IMR-90 (cell line): ENCODE results near the gene KCTD20. TPM values are rescaled to one million over a fixed set of nuclear protein-coding genes. Genes with fewer than 3 reads are reported as not detected.

Experiments used
- ATAC-seq: fragments of 200-7000 bp; cut with Tn5 transposase; 2 replicates; pipeline ENCODE4 v1.9.1; 2020; ENCODE audit warnings: low read depth, mild to moderate bottlenecking, moderate library complexity
- BruUV-seq: library from RNA; stranded (reverse); fragments of 400-500 nt; replicated peaks from 2 replicates; lab custom pipeline; 2021; lab: Mats Ljungman, UMichigan
- CTCF ChIA-PET: fragments of 300-600 bp; formaldehyde crosslinking; extraction: SDS; loops from one replicate; lab custom pipeline; 2021; ENCODE audit warnings: antibody characterized with exemption; lab: Yijun Ruan, JAX
- POLR2A ChIA-PET: fragments of 300-600 bp; sonication (Branson Sonifier 250); formaldehyde crosslinking; loops from one replicate; lab custom pipeline; 2022; ENCODE audit warnings: antibody characterized with exemption; ENCODE audit not compliant: unreplicated experiment; lab: Charles Lee
- DNase-seq: peaks from one replicate; pipeline ENCODE4 v3.0.0; 2013
- H2AFZ ChIP-seq: replicated peaks from 2 replicates; pipeline ENCODE3; 2013; ENCODE audit warnings: low read length, mild to moderate bottlenecking; ENCODE audit not compliant: poor library complexity
- H2AK5ac ChIP-seq: 2 replicates; pipeline ENCODE4 v1.6.1; 2013; ENCODE audit warnings: low read depth, low read length, inconsistent platforms
- H2AK9ac ChIP-seq: replicated peaks from 2 replicates; pipeline ENCODE3; 2013; ENCODE audit warnings: mild to moderate bottlenecking, low read depth, low read length, moderate library complexity; ENCODE audit not compliant: poor library complexity
- H2BK120ac ChIP-seq: 2 replicates; pipeline ENCODE4 v1.6.1; 2013; ENCODE audit warnings: low read depth, low read length, inconsistent platforms
- H2BK15ac ChIP-seq: 3 replicates; pipeline ENCODE4 v1.6.1; 2013; ENCODE audit warnings: low read depth, low read length, inconsistent platforms
- H2BK20ac ChIP-seq: 2 replicates; pipeline ENCODE4 v1.6.1; 2013; ENCODE audit warnings: low read depth, mild to moderate bottlenecking, inconsistent platforms, low read length, moderate library complexity
- H2BK5ac ChIP-seq: 2 replicates; pipeline ENCODE4 v1.6.1; 2013; ENCODE audit warnings: mild to moderate bottlenecking, low read depth, low read length, inconsistent platforms; ENCODE audit not compliant: poor library complexity, severe bottlenecking
- H3K14ac ChIP-seq: replicated peaks from 2 replicates; pipeline ENCODE4 v1.6.1; 2013; ENCODE audit warnings: low read depth, low read length, inconsistent platforms
- H3K18ac ChIP-seq: 2 replicates; pipeline ENCODE4 v1.6.1; 2013; ENCODE audit warnings: low read depth, low read length, control low read depth
- H3K23ac ChIP-seq: 2 replicates; pipeline ENCODE4 v1.6.1; 2013; ENCODE audit warnings: low read depth, low read length, inconsistent platforms
- H3K27ac ChIP-seq: 2 replicates; pipeline ENCODE4 v1.5.1; 2013; ENCODE audit warnings: mild to moderate bottlenecking, control low read depth, low read length; ENCODE audit not compliant: insufficient read depth
- H3K27me3 ChIP-seq: 2 replicates; pipeline ENCODE4 v1.6.1; 2013; ENCODE audit warnings: low read length; ENCODE audit not compliant: control insufficient read depth, insufficient read depth
- H3K36me3 ChIP-seq: 2 replicates; pipeline ENCODE4 v1.6.1; 2013; ENCODE audit warnings: low read length, mixed read lengths; ENCODE audit not compliant: control insufficient read depth, insufficient read depth
- H3K4ac ChIP-seq: 2 replicates; pipeline ENCODE4 v1.6.1; 2013; ENCODE audit warnings: low read depth, low read length, inconsistent platforms
- H3K4me1 ChIP-seq: 2 replicates; pipeline ENCODE4 v1.6.1; 2013; ENCODE audit warnings: low read length, mixed read lengths; ENCODE audit not compliant: control insufficient read depth, insufficient read depth
- H3K4me2 ChIP-seq: 2 replicates; pipeline ENCODE4 v1.6.1; 2013; ENCODE audit warnings: low read depth, mild to moderate bottlenecking, control low read depth, low read length, moderate library complexity
- H3K4me3 ChIP-seq: 2 replicates; pipeline ENCODE4 v1.5.1; 2013; ENCODE audit warnings: low read depth, mild to moderate bottlenecking, control low read depth, low read length, moderate library complexity; ENCODE audit not compliant: insufficient read depth
- H3K56ac ChIP-seq: 2 replicates; pipeline ENCODE4 v1.6.1; 2013; ENCODE audit warnings: low read length, inconsistent platforms; ENCODE audit not compliant: insufficient read depth; ENCODE audit errors: extremely low read depth
- H3K79me1 ChIP-seq, 2 experiments: 2 replicates each; pipeline ENCODE4 v1.6.1; 2013; ENCODE audit warnings: low read length in 2 of 2, inconsistent platforms in 1 of 2, low read depth in 1 of 2
- H3K9ac ChIP-seq: 2 replicates; pipeline ENCODE4 v1.6.1; 2013; ENCODE audit warnings: low read depth, low read length, control low read depth
- H3K9me1 ChIP-seq: 2 replicates; pipeline ENCODE4 v1.6.1; 2013; ENCODE audit warnings: low read length, inconsistent platforms; ENCODE audit not compliant: insufficient read depth
- H3K9me3 ChIP-seq: 2 replicates; pipeline ENCODE4 v1.6.1; 2013; ENCODE audit warnings: low read length; ENCODE audit not compliant: control insufficient read depth, insufficient read depth
- H4K20me1 ChIP-seq: 2 replicates; pipeline ENCODE4 v1.6.1; 2013; ENCODE audit warnings: low read length, inconsistent platforms; ENCODE audit not compliant: insufficient read depth
- H4K5ac ChIP-seq: 2 replicates; pipeline ENCODE4 v1.6.1; 2013; ENCODE audit warnings: mild to moderate bottlenecking, low read depth, low read length, control low read depth
- H4K8ac ChIP-seq, 2 experiments: 2 replicates each; pipeline ENCODE4 v1.6.1; 2013; ENCODE audit warnings: low read depth in 2 of 2, low read length in 2 of 2, control low read depth in 1 of 2, inconsistent platforms in 1 of 2
- H4K91ac ChIP-seq: 2 replicates; pipeline ENCODE4 v1.6.1; 2013; ENCODE audit warnings: low read depth, low read length, inconsistent platforms; ENCODE audit not compliant: insufficient read depth
- BHLHE40 ChIP-seq: fragments of 150-350 bp; IDR thresholded peaks from 2 replicates; pipeline ENCODE4 v1.6.1; 2016; ENCODE audit warnings: mild to moderate bottlenecking, low read depth, low read length
- CHD1 ChIP-seq: IDR thresholded peaks from 2 replicates; pipeline ENCODE4 v1.6.1; 2012; ENCODE audit warnings: low read depth, low read length, improper control_type of control experiment
- CTCF ChIP-seq: conservative IDR thresholded peaks from 2 replicates; pipeline ENCODE4 v1.5.1; 2012; ENCODE audit warnings: mild to moderate bottlenecking, low read depth, low read length, improper control_type of control experiment
- FOS ChIP-seq: fragments of 150-350 bp; IDR thresholded peaks from 2 replicates; pipeline ENCODE4 v1.6.1; 2016; ENCODE audit warnings: low read depth, low read length
- MAFK ChIP-seq: IDR thresholded peaks from 2 replicates; pipeline ENCODE4 v1.6.1; 2012; ENCODE audit warnings: low read depth, low read length, improper control_type of control experiment
- MAZ ChIP-seq: IDR thresholded peaks from 2 replicates; pipeline ENCODE4 v1.6.1; 2012; ENCODE audit warnings: low read depth, mild to moderate bottlenecking, low read length, improper control_type of control experiment, moderate library complexity, borderline replicate concordance
- MXI1 ChIP-seq: IDR thresholded peaks from 2 replicates; pipeline ENCODE4 v1.6.1; 2012; ENCODE audit warnings: low read depth, mild to moderate bottlenecking, low read length, moderate library complexity, borderline replicate concordance
- NFE2L2 ChIP-seq: fragments of 150-350 bp; IDR thresholded peaks from 2 replicates; pipeline ENCODE4 v1.6.1; 2016; ENCODE audit warnings: low read depth, mild to moderate bottlenecking, low read length
- RAD21 ChIP-seq: IDR thresholded peaks from 2 replicates; pipeline ENCODE4 v1.6.1; 2012; ENCODE audit warnings: low read length, improper control_type of control experiment
- RFX5 ChIP-seq: IDR thresholded peaks from 2 replicates; pipeline ENCODE4 v1.8.0; 2012; ENCODE audit warnings: low read depth, mild to moderate bottlenecking, low read length, moderate library complexity
- SMC3 ChIP-seq: fragments of 150-350 bp; IDR thresholded peaks from 2 replicates; pipeline ENCODE4 v1.6.1; 2016; ENCODE audit warnings: low read depth, mild to moderate bottlenecking, antibody characterized with exemption, low read length, moderate library complexity
- USF2 ChIP-seq: fragments of 150-350 bp; IDR thresholded peaks from 2 replicates; pipeline ENCODE4 v1.6.1; 2017; ENCODE audit warnings: mild to moderate bottlenecking, antibody characterized with exemption, low read length, low read depth
- WGBS, 2 experiments: methylation state at CpG; one replicate each; pipeline versions ENCODE4 v1.1.5 to v1.1.7; 2013; ENCODE audit warnings: missing lambda C conversion rate in 2 of 2; ENCODE audit not compliant: insufficient read length in 1 of 2; ENCODE audit errors: extremely low coverage in 2 of 2; 5-methylcytosine and 5-hydroxymethylcytosine counted together
- dilution Hi-C: fragments of 300-500 bp; cut with HindIII; formaldehyde crosslinking; loops from one replicate; pipeline ENCODE4 v1.14.3; 2018; ENCODE audit warnings: low sequenced_read_pairs; ENCODE audit not compliant: unreplicated experiment
- in situ Hi-C: fragments of 300-500 bp; cut with MboI; formaldehyde crosslinking; loops from 3 replicates; pipeline ENCODE4 v1.14.3; 2019; ENCODE audit warnings: low sequenced_read_pairs, inconsistent platforms, mixed read lengths
- intact Hi-C: fragments of 100-400 bp; cut with micrococcal nuclease; formaldehyde crosslinking; loops from 2 replicates; pipeline ENCODE4 v1.10.0; 2022
- polyA plus RNA-seq, 3 experiments: library from polyadenylated mRNA; depleted of rRNA; stranded (reverse); fragments of >200 nt; gene quantifications; 2 replicates each; pipeline ENCODE4 v1.2.3, GENCODE V29; 2012; ENCODE audit warnings: low replicate concordance in 1 of 3
- total RNA-seq: library from RNA; depleted of rRNA; stranded (reverse); fragments of >200 nt; gene quantifications from 2 replicates; pipeline ENCODE4 v1.2.3, GENCODE V29; 2012

Gene KCTD20
- total and polyA plus RNA-seq, 2 of the 4 experiments (the other 2 are of a cell fraction), result 55.4 to 150 TPM

GRCh38 chr6:36431197-36431596, 11.6 kb upstream of the KCTD20 start:
- Histone ChIP-seq H4K20me1 (no peaks in the 10 kb centered on the region), H3K79me1 (peaks cover 5 to 7% of the 10 kb centered on the region in 2 experiments; a peak in 2 of 4 replicates), H3K9me1 (peaks cover 6% of the 10 kb centered on the region; the same call in 1 of the 2 replicates), H4K8ac (peak overlapping the region; percentile 20 to 91; a peak in 3 of 4 replicates), H3K9me3 (no peaks in the 10 kb centered on the region; the same call in 1 of the 2 replicates), H3K36me3 (no peaks in the 10 kb centered on the region), H3K56ac (no peak overlapping the region), H3K4me3 (no peak overlapping the region), H3K4me1 (peaks cover 12% of the 10 kb centered on the region), H3K27me3 (no peaks in the 10 kb centered on the region), H2BK15ac (peak overlapping the region; percentile 87), H3K4ac (peak overlapping the region; percentile 89), H4K5ac (peak overlapping the region; percentile 80; the same call in 1 of the 2 replicates), H2AK9ac (no peak overlapping the region), H2AFZ (no peak overlapping the region), H4K91ac (peak overlapping the region; percentile 72), H3K9ac (no peak overlapping the region), H2BK120ac (peak overlapping the region; percentile 98), H2AK5ac (peak overlapping the region; percentile 97), H3K27ac (peak overlapping the region; percentile 61), H3K14ac (peak overlapping the region; percentile 92), H3K18ac (peak overlapping the region; percentile 88), H2BK5ac (peak overlapping the region; percentile 87), H3K23ac (peak overlapping the region; percentile 89), H2BK20ac (peak overlapping the region; percentile 96), H3K4me2 (no peak overlapping the region)
- dilution Hi-C loops (no loop called here), in situ Hi-C loops (no loop called here), intact Hi-C loops (no loop called here)
- TF ChIP-seq MXI1 (no peak), USF2 (no peak), RAD21 (no peak), CTCF (no peak), RFX5 (no peak), BHLHE40 (no peak), MAZ (no peak), CHD1 (no peak), FOS (no peak), MAFK (no peak), NFE2L2 (no peak), SMC3 (no peak)
- no peak for DNase-seq
- ChIA-PET POLR2A (no interaction called here), CTCF (no interaction called here)
- BruUV-seq, result no TSS peak
- ATAC-seq, result no peak
- WGBS, 2 experiments, result 90% methylated on average over 3 of the region's 4 CpGs; no CpG with 5 or more reads in 1 of the 2 experiments
